HG03045 (cell line): ENCODE results near the gene ANKLE2.
"Not testable (repeated sequence)": the region's sequence is repeated elsewhere in the genome, so short reads cannot be mapped to it uniquely, and the experiment has no call there.

Experiments
- ATAC-seq: cut with Tn5 transposase; IDR thresholded peaks from one replicate; pipeline ENCODE4 v1.9.1; 2021; ENCODE audit warnings: mild to moderate bottlenecking, moderate library complexity; ENCODE audit not compliant: unreplicated experiment

Gene ANKLE2

DNA sequence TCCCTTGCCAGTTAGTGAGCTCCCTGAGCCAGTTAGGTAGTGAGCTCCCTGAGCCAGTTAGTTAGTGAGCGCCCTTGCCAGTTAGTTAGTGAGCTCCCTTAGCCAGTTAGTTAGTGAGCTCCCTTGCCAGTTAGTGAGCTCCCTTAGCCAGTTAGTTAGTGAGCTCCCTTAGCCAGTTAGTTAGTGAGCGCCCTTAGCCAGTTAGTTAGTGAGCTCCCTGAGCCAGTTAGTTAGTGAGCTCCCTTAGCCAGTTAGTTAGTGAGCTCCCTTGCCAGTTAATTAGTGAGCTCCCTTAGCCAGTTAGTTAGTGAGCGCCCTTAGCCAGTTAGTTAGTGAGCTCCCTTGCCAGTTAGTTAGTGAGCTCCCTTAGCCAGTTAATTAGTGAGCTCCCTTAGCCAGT, 69.6 kb downstream of the ANKLE2 start:
- ATAC-seq: not testable (repeated sequence)

DNA sequence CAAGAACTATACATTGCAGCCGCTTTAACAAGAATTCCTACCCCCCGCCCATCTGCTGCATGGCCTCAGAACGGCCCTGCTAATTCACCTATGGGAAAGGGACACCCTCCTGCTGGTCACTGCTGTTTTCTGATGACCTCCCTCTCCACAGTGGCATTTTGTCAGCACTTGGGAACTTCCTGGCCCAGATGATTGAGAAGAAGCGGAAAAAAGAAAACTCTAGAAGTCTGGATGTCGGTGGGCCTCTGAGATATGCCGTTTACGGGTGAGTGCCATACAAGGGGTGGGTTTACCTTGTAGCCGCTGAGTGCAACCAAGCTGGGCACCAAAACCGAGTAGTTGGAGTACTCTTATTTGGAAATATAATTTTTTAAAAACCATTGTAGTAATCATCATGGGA, 71.5 kb downstream of the ANKLE2 start:
- no peak for ATAC-seq

DNA sequence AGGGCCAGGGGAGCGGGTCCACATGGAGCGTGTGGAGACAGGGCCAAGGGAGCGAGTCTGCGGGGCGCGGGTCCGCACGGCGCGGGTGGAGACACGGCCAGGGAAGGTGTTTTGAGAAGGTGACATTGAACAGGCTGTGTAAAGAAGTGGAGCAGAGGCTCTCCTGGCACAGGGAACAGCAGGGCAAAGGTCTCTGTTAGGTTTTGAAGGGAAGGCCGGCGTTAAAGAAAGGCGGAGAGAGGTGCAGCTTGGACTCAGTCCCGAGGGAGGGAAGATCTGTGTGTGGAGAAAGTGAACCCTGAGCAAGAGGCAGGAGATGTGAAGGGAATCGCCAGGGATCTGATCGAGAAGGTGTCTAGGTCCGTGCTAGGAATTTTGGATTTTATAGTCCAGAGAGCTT, 72.4 kb downstream of the ANKLE2 start:
- no peak for ATAC-seq

DNA sequence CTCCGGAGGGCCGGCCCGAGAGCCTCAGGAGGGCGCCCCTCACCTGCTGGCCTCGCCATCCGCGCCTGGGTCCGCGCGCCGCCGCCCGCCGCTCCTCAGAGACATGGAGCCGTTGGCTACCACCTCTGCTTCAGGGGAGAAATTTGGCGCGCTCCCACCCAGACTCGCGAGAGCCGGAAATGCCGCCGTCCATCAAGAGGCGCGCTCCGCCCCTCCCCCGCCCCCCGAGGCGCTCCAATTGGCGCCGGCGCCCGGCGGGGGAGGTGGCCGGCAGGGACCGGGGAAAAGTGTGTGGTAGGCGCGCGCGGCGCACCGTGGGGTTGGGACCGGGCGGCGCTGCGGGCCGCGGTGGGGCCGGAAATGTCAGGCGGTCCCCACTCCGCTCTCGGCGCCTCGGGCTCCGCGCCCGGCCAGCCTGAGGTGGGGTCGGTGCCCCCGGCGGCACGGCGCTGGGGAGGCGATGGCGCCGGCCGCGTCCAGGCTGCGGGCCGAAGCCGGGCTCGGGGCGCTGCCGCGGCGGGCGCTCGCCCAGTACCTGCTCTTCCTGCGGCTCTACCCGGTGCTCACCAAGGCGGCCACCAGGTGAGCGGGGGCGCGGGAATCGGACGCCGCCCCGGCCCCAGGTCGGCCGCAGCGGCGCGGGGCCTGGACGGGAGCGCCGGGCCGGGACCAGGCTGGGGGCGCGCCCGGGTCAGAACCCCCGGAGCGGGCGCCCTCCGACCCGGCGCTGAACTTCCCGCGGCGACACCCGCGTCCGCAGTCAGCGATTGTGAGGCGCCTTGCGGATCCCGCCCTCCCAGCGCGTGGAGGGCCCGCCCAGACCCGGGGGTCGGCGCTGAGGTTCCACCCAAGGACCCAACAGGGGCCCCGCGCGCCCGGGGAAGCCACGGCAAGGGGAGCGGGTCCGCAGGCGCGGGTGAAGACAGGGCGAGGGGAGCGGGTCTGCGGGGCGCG, 74.1 kb downstream of the ANKLE2 start, which contains the start of the genes POLE and PXMP2:
Gene POLE, minus strand, starts transcription at position 132 of the 954 bp plus-strand sequence. Its CDS starts 27 bp downstream, at position 105.
Gene PXMP2, plus strand, starts transcription at position 377 of the 954 bp plus-strand sequence. Its CDS starts 84 bp downstream, at position 461.
- peak; percentile 93 for ATAC-seq

DNA sequence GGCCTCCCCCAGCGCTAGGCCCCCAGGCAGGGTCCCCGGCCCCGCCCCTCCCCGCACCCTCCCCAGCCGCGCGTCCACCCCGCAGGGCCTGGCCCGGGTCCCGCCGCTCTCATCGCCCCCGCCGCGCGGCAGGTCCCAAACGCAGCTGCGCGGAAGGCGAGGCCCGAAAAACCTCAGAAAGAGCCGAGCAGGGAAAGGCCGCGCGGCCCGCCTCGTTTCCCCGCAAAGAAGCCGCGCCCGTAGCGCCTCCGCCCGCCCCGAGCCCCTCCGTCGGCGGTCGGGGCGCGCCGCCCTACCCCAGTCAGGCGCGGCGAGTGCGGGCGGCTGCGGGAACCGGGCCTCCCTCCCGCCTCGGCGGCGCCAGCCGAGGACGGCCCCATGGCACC, 74.8 kb downstream of the ANKLE2 start:
- peak; percentile 20 for ATAC-seq

DNA sequence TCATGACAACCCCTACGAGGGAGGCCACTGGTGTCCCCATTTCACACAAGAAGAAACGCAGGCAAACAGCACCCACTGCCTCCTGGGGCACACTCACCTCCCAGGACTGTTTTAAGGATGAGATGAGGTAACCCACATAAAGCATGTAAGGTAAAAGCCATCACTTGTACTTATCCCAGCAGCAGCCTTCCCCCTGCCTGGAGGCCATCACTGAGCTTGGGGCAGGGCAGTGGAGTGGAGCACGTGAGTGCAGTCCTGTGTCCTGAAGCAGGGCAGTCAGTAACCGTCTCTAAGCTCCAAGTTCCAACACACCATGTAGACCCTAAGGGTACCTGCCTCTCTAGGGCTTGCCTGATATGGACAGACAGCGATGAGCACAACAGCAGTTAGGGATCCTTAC, 76.2 kb downstream of the ANKLE2 start:
- no peak for ATAC-seq

DNA sequence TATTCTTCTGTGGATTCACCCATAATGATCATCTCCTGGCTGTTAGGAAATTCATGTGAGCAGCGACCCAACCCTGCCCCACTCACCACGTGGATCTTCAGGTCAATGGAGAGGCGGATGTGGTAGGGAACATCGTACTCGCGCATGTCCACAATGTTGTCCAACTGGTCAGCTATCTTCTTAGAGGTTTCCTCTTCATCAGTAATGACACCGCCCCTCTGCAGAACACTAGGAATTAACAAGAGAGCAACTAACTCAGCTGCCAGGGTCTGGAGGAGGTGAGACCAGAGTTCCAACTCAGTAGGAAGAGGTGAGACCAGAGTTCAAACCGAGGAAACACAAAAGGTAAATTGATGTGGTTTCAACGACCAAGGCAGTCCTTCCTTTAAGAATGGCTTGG, 84.1 kb downstream of the ANKLE2 start:
- no peak for ATAC-seq

DNA sequence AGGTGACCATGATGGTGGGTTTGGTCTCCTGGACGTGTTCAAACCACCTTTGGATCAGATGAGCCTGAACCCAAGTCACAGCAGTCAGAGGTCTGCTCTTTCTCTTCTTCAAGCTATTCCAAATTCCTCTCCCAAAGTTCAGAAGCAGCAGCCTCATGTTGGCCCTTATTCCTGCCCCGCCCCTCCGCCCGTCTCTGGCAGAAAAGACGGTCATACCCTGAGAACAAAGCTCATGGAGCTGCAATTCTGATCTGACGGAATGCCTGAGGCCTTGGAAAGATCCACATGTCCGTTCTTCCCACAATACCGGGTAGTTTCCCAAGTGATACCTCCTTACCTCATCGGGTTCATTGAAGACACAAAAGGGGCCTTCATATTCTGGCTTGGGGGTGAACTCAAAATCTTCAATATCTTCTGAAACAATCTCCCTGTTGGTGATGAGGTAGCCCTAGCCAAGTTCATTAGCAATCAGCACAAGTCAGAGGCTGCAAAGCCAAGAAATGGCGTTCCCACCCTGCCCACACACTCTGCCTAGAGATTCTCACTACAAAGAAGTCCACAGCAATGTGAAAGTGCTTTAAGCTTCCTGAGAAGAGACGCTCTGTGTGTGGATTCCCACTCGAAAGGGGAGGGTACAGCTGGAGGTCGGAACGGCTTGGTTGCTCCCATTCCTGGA, 85.7 kb downstream of the ANKLE2 start:
- no peak for ATAC-seq
